Ureter (tissue), 1 donor: ENCODE measurements around the gene NECAB2. TPM values are rescaled to one million over a fixed set of nuclear protein-coding genes. Genes with fewer than 3 reads are reported as not detected.

ENCODE experiments used
- DNase-seq: peaks from one replicate; pipeline ENCODE4 v3.0.0-alpha.2; 2020; ENCODE audit warnings: low spot score
- total RNA-seq: library from RNA; stranded (reverse); gene quantifications from one replicate; pipeline ENCODE4 v1.2.4, GENCODE V29; 2023
- donor health status: DM: yes; HTN: yes; CAD: no.

The NECAB2 gene
- total RNA-seq, 1 donor from 2014 or later, result not detected

DNA sequence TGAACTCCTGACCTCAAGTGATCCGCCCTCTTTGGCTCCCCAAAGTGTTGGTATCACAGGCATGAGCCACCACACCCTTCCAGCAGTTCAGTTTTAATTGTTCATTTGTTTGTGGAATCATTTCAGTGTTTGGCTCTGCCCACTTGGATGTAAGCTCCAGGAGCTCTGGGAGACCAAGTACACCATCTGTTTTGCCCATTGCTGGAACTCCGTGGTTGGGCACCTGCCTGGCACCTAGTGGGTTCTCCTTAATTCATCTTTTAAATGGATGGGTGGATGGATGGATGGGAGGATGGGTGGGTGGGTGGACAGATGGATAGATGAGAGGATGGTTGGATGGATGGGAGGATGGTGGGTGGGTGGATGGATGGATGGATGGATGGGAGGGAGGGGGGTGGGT is 953 bp upstream of the NECAB2 start:
- no peak for DNase-seq

DNA sequence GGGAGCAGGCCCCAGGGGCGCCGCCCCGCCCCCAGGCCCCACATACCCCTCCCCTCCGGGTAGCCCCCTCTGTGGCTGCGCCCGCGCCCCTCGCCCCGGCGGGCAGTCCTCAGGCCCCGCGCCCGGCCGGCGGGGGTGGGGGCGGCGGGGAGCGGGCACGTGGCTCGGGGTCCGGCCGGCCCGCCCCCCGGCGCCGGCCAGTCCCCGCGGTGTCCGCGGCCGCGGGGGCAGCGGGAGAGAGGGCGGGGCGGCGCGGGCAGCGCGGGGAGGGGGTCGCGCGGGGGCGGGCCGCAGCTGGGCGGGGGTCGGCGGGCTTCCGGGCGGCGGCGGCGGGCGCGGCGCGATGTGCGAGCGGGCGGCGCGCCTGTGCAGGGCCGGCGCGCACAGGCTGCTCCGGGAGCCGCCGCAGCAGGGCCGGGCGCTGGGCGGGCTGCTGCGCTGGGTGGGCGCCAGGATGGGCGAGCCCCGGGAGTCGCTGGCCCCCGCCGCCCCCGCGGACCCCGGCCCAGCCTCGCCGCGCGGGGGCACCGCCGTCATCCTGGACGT is 335 bp downstream of the NECAB2 start:
- no peak for DNase-seq

DNA sequence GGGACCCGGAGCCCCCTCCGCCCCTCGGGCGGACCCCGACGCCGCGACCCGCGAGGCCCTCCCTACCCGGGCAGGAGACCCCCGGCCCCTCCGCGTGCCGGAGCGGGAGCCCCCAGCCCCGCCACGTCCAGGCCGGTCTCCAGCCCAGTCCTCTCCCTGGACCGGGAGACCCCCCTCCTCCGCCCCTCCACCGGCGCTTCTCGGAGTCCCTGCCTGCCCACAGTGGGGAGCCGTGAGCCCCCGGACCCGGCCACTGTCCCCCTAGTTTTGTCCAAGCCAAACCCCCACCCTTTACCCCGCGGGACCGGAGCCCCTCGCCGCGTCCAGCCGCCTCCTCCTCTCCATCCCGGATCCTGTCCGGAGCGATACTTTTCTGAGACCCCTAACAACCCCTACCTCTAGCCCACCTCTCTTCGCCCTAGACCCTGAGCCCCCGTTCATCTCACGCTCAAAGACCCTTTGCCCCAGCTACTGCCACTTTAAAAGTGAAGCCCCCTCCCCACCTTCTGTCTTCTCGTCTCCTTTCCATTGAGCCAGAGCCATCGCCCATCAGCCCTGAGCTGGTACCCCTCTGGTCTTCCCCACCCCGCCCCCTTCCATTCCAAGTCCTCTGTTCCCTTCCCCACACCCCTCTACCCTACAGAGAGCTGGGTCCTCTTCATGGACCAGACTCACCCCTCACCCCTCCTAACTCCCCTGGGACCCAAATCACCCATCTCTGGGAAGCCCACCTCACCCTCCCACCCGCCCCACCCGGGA is 1.0 kb downstream of the NECAB2 start:
- no peak for DNase-seq

DNA sequence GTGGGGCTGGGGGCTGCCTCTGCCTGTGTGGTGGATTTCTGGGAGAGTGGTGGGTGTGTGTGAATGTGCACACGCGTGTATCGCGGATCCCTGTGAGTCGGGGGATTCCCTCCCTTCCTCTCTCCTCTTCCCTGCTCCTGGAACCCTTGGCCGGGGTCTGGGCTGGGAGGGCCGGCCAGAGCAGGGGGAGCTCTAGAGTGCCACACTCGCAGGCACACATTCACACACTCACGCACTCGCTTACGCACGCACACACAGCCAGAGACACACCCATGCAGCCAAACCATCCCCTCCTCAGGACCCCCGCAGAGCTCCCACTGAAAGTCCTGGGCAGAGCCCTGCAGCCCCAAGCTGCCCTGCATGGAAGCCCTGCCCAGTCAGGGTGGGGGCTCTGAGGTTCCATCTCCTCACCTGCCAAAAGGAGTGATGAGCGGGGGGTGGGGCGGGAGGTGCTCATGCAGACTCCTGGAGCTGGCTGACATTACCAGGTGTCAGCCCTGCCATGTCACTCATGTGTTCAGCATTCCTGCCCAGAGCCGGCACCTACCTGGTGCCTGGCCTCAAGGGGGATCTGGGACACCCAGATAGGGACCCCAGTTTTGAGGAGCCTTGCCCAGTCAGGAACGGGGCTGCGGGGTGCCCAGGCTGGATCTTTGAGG is 1.9 kb downstream of the NECAB2 start:
- DNase-seq, result no peak

DNA sequence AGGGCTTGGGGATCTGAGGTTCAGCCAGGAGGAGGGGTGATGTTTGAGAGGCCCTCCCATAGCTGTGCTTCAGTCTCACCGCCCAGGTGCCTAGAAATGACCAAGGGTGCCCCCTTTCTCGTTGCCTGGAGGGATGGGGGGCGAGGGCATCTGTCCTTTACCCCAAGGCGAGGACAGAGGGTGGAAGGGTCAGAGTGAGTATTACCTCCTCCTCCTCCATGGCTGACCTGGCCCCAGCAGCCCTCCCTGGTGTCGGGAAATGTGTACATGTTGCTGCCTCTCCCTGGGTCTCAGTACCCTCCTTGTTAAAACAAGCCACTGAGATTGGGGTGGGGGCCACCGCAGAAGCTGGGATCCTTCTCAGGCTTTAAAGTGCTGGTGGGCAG is 2.4 kb downstream of the NECAB2 start:
- no peak for DNase-seq

DNA sequence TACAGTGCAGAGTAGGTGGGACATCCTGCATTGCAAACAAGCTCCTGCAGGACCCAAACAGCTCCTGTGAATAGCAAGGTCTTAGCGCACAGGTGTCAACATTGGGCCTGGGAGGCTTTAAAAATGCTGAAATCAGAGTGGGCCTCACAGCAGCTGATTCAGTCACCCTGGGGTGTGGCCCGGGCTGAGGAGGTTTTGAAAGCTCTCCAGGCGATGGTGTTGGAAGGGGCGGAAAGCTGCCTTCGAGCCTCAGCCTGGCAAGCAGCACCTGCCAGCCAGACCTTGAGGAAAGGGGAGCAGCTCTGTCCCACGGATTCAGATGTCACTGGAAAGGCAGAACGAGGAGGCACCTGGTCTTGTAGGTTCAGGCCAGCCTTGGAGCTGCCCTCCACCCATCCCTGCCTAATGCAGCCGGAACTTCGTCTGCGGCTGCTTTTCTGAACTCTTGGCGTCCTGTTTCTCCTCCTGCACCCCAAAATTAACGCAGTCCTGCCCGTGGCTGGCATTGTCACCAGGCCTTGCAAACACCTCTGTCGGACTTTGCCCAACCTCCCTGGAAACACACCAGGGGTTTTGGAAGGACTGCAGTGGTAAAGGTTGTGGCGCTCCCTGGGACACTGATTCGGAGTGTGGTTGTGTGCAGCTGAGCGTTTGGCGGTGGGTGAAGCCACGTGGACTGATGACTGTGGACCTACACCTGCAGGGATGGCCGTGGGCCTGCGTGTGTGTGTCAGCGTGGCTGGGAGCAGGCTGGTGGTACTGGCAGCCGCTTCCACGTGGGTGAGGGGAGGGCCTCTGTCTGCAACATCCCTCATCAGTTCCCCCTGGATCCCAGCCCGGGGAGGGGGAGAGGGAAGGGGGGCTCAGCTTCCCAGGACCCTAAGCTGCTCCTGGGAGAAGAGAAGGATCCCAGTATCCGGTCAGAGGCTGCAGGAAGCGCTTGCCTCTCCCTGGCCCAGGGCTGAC is 3.4 kb downstream of the NECAB2 start:
- no peak for DNase-seq

DNA sequence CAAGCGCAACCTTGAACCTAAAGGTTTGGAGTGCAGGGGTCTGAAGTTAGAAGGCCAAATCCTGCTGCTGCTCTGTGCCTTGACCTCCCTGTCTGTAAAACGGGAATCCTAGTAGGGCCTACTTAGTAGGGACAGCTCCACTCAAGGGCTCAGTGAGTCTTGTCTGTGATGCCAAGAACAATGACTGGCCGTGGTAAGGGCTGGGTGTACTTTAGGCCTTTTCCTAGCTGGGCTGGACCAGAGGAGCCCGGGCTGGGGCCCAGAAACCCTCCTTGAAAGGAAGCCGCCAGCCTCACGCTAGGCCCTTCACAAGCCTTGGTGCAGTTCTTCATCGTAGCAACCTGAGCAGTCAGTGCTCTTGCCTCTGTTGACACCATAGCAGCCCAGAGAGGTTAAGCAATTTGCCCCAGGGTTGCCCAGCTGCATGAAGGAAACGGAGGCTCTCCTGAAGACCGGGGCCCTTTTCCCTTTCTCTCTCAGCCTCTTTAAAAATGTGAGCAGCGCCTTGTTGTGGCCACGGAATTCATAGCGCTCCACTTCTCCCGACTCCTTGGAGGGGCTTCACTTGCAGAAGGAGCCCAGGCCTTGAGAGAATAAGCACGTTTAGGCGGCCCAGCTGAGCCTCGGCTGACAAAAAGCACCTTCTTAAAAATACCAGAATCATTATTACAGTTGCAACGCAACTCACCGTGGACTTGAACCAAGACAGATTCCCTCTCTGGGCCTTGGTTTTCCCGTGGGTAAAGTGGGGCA is 4.4 kb downstream of the NECAB2 start:
- no peak for DNase-seq

DNA sequence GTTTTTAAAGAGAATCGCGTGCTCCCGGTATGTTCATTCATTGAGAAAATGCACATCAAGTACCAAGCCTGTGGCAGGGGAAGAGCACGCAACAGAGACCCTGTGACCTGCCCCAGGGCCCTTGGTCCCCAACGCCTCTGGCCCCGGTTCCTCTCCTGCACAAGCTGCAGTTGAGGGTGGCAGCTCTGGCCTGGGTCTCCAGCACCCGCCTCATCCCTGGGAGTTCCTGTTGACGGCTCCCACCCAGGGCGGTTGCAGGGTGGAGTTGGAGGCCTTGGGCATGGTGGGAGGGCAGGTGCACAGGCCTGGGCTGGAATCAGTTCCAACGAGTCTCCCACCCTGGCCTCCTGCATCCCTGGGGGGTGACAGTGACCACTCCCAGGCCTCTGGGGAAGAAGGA is 5.0 kb downstream of the NECAB2 start:
- DNase-seq, result no peak

DNA sequence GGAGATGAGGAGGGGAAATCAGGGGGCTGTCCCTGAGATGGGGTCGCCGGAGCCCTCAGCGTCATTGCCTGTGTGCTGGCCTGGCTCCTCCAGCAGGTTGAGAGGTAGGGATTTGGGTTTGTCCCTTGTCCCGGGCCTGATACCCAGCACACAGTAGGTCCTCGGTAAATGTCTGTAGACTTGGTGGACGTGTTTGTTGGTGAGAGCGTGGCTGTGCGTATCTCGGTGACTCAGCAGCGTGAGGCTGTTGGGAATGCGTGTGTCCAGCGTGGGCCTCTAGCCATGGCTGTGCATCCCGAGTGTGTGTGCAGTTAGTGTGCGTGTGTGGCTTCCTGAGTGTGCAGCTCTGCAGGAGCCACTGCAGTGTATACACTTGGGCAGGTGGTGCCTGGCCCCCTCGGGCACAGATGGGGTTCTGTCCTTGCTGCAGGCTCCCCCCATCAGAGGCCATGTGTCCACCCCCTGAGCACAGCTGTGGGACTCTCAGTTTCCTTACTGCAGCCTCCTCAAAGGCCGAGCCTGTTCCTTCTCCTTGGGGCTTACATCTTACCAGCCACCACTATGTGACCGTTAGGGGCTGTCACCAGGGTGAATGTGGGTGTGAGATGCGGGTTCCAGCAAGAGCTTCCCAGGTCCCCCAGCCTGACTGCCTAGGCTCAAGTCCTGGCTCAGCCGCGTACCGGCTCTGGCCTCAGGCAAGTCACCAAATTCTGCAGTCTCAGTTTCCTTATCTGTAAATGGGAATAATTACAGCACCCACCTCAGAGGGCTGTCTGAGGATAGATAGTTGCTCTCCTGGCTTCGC is 5.7 kb downstream of the NECAB2 start:
- DNase-seq, result no peak

DNA sequence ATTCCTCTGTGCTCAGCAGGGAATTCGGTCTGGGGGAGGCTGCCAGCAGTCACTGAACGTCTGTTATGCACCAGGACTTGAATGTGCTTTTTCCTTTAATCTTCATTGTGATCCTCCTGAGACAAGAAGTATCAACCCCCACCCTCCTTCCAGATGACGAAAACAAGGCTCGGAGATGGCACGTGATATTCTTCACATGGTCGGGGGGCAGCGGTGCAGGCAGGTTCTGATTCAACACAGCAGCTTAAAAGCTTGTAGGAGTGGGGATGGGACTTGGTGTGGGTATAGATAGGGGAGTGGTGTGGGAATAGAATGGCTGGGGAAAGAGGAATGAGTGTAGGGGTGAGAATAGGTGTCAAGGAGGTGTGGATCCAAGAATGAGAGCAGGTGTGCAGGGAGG is 6.4 kb downstream of the NECAB2 start:
- DNase-seq, result no peak

DNA sequence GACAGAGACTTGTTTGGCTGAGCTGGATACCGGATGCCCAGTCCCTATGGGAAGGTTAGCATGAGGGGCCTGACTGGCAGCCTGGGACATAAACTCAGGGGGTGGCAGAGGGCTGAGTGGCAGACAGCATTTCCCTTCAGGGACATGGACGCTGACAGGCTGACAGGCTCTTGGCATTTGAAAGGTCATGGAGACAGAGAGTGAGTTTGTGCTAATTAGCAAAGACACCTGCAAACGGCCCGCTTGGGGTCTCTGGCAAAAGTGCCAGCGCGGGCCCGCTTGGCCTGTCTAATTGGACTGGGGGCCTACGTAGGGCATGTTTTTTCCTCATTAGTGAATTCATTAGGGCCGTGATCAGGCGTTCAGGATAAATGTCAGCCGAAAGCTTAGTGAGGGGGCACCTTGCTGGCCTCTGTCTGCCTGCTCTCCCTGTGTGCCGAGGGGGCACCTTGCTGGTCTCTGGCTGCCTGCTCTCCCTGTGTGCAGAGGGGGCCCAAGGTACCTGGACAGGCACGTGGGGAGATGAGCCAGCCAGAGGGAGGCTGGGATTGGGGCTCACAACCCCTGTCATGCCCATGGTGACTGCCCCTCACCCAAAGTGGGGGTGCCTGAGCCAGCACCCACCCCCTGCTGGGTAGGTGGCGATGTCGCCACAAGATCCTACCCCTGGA is 7.7 kb downstream of the NECAB2 start:
- no peak for DNase-seq

DNA sequence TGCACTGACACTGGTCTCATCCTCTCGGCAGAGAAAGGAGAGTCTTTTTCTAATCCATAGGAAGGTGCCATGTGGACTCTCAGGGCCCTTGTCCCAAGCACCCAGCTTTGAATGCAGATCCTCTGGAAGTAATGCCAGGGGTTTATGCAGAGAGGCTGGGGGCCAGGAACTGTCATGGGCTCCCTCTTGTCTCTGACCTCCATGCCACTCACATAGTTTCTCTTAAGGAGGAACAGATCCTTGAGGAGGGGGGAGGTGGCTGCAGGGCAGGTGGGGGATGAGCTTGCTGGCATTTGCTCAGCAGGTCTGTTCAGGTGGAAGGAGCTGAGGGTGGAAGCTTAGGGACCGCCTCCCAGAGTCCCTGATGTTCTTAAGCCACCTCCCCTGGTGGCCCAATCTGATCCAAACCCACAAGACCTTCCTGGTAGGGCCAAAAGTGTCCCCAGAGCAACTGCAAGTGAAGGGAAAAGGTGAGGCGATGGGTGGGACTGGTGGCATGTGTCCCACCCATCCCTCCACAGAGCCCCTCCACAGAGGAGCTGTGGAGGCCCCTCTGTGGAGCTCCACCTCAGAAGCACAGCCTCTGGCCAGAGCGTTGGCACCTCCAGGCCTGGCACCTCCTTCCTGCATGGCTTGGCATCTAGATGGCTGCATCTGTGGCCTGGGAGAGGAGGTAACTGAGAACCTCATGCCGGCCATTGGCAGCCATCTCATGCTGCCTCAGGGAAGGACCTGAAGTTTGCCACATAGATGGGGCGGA is 9.2 kb downstream of the NECAB2 start:
- DNase-seq, result no peak

DNA sequence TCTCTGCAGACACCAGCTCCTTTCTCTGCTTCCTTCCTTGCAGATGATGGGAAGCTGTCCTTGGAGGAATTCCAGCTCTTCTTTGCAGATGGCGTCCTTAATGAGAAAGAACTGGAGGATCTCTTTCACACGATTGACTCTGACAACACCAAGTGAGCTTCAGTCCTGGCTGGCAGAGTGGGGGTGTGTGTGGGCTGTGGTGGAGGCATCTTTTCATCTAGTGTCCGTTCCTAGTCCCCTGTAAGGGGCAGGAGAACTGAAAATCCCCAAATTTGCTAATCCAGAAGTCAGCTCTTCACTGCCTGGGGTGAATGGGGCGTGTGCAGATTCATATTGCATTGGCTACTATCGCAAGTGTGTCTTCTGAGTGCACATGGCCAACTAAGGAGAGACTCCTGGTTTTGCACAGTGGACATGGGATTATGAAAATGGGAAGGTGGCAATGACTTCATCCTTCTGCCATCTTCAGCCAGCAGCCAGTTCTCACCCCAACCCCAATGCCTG is 10.4 kb downstream of the NECAB2 start:
- DNase-seq, result no peak

DNA sequence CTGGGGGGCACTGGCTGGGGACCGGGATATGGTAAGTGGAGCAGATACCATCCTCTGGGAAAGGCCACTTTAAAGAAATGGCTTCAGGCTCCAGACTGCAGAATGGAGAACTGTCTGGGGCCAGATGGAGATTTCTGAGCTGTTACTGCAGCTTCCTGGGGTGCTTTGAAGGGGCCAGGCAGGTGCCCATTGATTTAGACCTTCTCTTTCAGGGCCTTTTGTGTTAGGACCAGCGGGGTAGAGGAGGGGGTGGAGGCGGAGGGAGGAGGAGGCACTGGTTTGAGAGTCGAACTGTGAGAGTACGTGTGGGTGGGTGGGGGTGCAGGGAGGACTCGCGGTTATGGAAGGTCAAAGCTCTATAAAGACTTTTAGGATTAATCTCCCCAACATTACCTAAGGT is 11.4 kb downstream of the NECAB2 start:
- DNase-seq, result no peak

DNA sequence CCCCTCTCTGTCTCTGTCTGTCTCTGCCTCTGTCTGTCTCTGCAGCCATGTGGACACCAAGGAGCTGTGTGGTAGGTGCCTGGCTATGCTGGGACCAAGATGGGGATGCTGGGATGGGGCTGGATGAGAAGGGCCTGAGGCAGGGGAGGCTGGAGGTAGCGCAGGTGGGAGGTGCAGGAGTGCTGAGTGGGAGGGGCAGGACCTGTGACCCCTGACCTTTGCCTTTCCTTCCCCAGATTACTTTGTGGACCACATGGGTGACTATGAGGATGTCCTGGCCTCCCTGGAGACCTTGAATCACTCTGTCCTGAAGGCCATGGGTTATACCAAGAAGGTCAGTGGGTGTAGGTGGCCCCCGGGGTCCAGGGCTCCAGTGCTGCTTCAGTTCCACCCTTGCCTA is 12.8 kb downstream of the NECAB2 start:
- DNase-seq, result no peak

DNA sequence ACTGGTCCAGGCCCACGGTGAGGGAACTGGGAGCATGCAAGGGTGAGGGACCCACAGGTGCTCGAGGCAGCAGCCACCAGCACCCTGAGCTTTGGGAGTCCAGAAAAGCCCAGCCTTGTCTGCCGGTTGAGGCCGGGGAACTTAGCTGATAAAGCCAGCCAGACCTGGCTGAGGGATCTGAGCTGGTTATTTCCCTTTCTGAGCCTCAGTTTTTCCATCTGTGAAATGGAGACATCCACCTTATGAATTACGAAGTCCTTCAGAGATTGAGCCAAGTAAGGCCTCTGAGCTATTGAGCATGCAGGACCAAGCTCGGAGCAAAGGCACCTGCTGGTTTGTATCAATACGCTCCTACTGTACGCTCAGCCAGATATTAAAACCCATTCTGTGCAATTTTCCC is 13.8 kb downstream of the NECAB2 start:
- DNase-seq, result no peak

DNA sequence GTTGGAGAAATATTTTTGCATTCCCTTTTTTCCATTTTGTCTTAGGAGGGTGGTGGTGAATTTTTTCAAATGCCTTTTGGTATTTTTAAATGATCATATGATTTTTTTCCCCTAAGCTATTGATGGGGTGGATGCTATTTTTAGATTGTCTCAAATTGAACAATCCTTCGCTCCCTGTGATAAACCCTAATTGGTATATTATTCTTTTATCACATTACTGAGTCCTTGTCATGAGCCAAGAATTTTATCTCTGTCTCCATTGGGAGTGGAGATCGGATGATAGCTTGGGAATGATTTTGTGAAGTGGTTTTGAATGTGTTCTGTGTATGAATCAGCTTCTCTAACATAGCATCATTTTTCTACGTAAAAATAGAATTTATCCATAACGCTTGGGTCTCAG is 15.4 kb downstream of the NECAB2 start:
- no peak for DNase-seq

DNA sequence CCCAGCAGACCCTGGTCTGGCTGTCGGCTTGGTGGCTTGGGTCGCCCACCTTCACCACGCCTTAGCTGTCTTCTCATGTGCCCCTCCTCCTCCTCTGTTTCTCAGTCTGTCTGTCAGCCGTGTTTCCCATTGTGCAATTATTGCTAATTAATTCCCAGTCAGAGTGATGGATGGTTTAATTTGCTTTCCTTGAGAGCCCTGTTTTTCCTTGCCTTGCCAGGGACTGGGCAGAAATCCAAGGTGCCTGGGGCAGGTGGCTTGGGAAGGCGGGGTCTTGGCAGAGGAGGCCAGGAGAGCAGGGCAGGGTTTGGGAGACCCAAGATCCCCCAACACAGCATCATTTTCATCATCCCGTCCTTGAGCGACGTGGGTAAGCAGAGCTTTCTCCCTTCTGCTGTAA is 21.3 kb downstream of the NECAB2 start:
- no peak for DNase-seq

DNA sequence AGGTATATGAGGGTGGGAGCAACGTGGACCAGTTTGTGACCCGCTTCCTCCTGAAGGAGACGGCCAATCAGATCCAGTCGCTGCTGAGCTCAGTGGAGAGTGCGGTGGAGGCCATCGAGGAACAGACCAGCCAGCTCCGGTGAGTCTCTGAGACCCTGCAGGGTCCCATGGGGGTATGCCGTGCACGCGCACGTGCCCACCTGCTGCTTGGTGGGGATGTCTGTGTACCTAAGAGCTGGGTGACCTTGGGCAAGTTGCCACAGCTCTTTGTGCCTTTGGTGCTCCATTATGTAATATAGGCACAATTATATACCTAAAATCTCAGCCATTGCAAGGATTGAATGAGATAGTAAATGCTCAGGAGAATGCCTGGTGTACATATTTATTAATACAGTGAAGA is 22.4 kb downstream of the NECAB2 start:
- DNase-seq, result no peak
